HG03280 (cell line): Measurements from ENCODE around the gene RNPEPL1.
A peak's percentile ranks its signal among the peaks of the same experiment; 100 is the strongest.
"Not testable (repeated sequence)": the region's sequence is repeated elsewhere in the genome, so short reads cannot be mapped to it uniquely, and the experiment has no call there.

Experiments
- ATAC-seq: cut with Tn5 transposase; IDR thresholded peaks from one replicate; pipeline ENCODE4 v1.9.1; 2021; ENCODE audit warnings: mild to moderate bottlenecking, moderate library complexity; ENCODE audit not compliant: unreplicated experiment

Gene RNPEPL1

DNA sequence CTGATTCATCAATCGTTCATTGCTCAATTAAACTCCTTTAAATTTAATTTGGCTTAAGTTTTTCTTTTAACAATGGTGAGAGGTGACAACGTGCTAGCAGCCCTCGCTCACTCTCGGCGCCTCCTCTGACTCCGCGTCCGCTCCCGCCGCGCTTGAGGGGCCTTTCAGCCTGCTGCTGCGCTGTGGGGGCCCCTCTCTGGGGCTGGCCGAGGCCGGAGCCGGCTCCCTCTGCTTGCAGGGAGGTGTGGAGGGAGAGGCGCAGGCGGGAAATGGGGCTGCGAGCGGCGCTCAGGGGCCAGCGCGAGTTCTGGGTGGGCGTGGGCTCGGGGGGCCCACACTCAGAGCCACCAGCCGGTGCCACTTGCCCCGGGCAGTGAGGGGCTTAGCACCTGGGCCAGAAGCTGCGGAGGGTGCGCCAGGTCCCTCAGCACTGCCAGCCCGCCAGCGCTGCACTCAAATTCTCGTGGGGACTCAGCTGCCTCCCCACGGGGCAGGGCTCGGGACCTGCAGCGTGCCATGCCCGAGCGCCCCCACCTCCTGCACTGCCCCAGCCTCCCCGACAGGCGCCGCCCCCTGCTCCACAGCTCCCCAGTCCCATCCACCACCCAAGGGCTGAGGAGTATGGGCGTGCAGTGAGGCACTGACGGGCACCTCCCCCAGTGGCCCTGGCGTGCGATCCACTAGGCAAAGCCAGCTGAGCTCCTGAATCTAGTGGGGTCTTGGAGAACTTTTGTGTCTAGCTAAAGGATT is 30.1 kb upstream of the RNPEPL1 start:
- no peak for ATAC-seq

DNA sequence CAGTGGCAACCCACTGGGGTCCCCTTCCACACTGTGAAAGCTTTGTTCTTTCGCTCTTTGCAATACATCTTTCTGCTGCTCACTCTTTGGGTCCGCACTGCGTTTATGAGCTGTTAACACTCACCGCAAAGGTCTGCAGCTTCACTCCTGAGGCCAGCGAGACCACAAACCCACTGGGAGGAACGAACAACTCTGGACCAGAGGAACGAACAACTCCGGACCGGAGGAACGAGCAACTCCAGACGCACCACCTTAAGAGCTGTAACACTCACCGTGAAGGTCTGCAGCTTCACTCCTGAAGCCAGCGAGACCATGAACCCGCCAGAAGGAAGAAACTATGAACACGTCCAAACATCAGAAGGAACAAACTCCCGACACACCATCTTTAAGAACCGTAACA is 29.2 kb upstream of the RNPEPL1 start:
- not testable (repeated sequence) for ATAC-seq

- no peak for ATAC-seq
Observed at GRCh38 chr2:240539906-240540305, 28.4 kb upstream of the RNPEPL1 start.

- ATAC-seq = no peak
Observed at GRCh38 chr2:240551288-240551687, 17.0 kb upstream of the RNPEPL1 start.

DNA sequence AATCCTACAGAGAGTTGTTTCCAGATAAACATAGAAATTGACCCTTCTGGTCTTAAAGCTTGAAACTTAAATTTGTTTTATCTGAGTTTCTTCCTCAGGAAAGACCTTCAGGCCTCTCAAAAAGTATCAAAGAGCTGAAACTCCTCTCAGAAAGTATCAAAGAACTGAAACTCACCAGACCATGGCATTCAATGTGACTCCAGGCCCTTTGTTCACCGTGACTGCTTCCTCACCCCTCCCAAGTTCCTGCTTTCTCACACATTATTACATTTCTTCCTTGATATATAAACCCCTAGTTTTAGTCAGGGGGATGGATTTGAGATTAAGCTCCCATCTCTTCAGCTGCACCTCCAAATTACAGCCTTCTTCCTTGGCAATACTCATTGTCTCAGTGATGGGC is 16.5 kb upstream of the RNPEPL1 start:
- no peak for ATAC-seq

GRCh38 chr2:240553956-240554480 is 14.3 kb upstream of the RNPEPL1 start:
- ATAC-seq = no peak

GRCh38 chr2:240554767-240555493 is 13.4 kb upstream of the RNPEPL1 start:
- no peak for ATAC-seq

GRCh38 chr2:240555541-240556250 is 12.6 kb upstream of the RNPEPL1 start:
- no peak for ATAC-seq

DNA sequence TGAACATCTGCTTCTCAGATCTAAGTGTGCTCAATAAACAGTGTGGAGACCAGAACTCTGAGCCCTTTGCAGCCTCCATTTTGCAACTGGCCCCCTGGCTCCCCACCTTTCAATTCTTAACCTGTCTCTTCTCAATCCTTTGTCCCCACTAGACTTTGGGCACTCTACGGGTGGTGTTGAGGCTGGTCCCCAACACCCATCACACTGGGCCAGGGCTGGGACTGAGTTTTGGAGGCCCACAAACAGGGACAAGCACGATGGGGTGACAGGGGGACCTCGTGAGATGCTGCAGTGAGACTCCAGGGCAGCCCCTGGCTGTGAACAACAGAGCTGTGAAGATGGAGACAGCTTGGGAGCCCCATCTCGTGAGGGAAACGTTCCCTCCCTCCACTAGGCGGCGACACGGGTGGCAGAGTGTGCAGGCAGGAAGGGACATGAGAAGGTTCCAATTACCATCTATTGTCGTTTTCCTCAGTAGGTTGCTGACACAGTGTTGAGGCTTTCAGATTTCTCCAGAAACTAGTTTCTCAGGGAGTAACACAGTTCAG is 11.7 kb upstream of the RNPEPL1 start:
- no peak for ATAC-seq

DNA sequence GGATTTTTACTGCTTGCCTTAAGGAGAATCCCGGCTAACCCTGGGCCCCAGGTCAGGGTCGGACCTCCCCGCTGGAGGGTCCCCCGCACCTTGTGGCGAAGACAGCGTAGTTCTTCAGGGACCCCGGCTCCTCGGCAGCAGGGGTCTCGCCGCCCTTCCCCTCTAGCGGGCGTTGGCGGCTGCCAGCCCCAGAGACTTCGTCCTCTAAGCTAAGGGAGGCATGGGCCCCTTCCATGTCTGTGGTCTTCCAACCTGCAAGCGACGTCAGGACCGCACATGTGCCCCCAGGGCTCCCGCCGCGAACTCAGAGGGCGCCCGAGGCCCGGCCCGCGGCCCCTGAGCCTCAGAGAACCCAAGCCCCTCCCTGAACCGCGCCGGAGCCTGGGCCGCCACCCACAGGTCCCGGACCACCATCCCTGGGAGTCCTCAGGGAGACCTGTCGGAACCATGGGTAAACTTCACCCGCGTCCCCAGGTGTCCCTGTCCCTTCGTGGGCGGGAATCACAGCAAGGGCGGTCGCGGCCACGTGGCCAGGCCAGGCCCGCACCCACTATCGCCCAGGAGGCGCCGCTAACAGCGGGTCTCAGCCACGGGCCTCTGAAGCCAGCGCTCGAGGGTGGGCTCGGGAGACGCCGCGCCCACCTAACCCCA is 11.1 kb upstream of the RNPEPL1 start:
- ATAC-seq = no peak

- no peak for ATAC-seq
Observed at GRCh38 chr2:240557808-240558207, 10.5 kb upstream of the RNPEPL1 start, which contains the start of gene ANKMY1. TSS of gene ANKMY1 (minus strand) at chr2:240557988. CDS start at chr2:240557335, 653 bp downstream.

GRCh38 chr2:240558236-240558761 is 10.0 kb upstream of the RNPEPL1 start:
- no peak for ATAC-seq

DNA sequence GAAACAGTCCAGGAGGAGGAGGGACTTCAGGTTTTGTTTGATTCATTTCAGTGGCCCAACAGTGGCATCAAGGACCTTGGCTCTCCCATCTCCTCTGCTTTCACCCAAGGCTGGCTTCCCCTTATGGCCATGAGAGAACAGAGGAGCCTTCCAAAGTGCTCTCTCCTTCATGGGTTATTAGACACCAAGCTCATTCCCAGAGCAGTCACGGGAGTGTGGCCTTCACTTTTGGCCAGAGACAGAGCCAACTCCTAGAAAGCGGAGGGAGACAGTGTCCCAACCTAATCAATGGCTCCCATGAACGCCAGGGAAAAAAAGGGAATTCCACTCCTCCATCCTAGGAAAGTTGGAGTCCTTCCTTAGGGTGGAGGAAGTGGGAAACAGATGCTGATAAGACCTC is 9.0 kb upstream of the RNPEPL1 start:
- no peak for ATAC-seq

GRCh38 chr2:240560084-240560479 is 8.2 kb upstream of the RNPEPL1 start, which contains the start of gene DUSP28:
TSS of gene DUSP28 (plus strand) at chr2:240560357. CDS start at chr2:240560685, 328 bp downstream.
- peak; percentile 58 for ATAC-seq

GRCh38 chr2:240560480-240561324 is 7.6 kb upstream of the RNPEPL1 start:
- peak; percentile 60 for ATAC-seq

GRCh38 chr2:240561325-240561971 is 6.8 kb upstream of the RNPEPL1 start:
- ATAC-seq = peak; percentile 0

GRCh38 chr2:240563231-240563630 is 5.1 kb upstream of the RNPEPL1 start:
- not testable (repeated sequence) for ATAC-seq

GRCh38 chr2:240563951-240564560 is 4.2 kb upstream of the RNPEPL1 start:
- no peak for ATAC-seq
